Hematopoietic multipotent progenitor cell treated with erythropoietin and hydrocortisone succinate and interleukin-3 and kit ligand, for 6 days (in vitro differentiated cells): Measurements from ENCODE around the gene PTPRN2.
"Not testable (repeated sequence)": the region's sequence is repeated elsewhere in the genome, so short reads cannot be mapped to it uniquely, and the experiment has no call there.

Source experiments
- DNase-seq: peaks from one replicate; pipeline ENCODE4 v3.0.0-alpha.2; 2015

The PTPRN2 gene

GRCh38 chr7:157903296-157903695 lies 684.3 kb downstream of the PTPRN2 start:
- no peak for DNase-seq

- not testable (repeated sequence) for DNase-seq
Observed at GRCh38 chr7:157901816-157902610, 685.6 kb downstream of the PTPRN2 start.

GRCh38 chr7:157901166-157901565 lies 686.5 kb downstream of the PTPRN2 start:
- DNase-seq = no peak

- DNase-seq = no peak
Observed at GRCh38 chr7:157900556-157900955, 687.1 kb downstream of the PTPRN2 start.

- DNase-seq = no peak
Observed at GRCh38 chr7:157900011-157900410, 687.6 kb downstream of the PTPRN2 start.

- no peak for DNase-seq
Observed at GRCh38 chr7:157898802-157899505, 688.7 kb downstream of the PTPRN2 start.

- no peak for DNase-seq
Observed at GRCh38 chr7:157898261-157898660, 689.4 kb downstream of the PTPRN2 start.

GRCh38 chr7:157897681-157898080 lies 689.9 kb downstream of the PTPRN2 start:
- DNase-seq = no peak

GRCh38 chr7:157896774-157897555 lies 690.7 kb downstream of the PTPRN2 start:
- DNase-seq = no peak

GRCh38 chr7:157896376-157896675 lies 691.3 kb downstream of the PTPRN2 start:
- DNase-seq = not testable (repeated sequence)

- DNase-seq = no peak
Observed at GRCh38 chr7:157895520-157896375, 691.9 kb downstream of the PTPRN2 start.

- DNase-seq = not testable (repeated sequence)
Observed at GRCh38 chr7:157895098-157895497, 692.5 kb downstream of the PTPRN2 start.

GRCh38 chr7:157893535-157894044 lies 694.0 kb downstream of the PTPRN2 start:
- no peak for DNase-seq

- DNase-seq = no peak
Observed at GRCh38 chr7:157892751-157893523, 694.7 kb downstream of the PTPRN2 start.

- DNase-seq = no peak
Observed at GRCh38 chr7:157890921-157891401, 696.7 kb downstream of the PTPRN2 start.

GRCh38 chr7:157889480-157889879 lies 698.1 kb downstream of the PTPRN2 start:
- DNase-seq = no peak

GRCh38 chr7:157888579-157888978 lies 699.0 kb downstream of the PTPRN2 start:
- no peak for DNase-seq

- no peak for DNase-seq
Observed at GRCh38 chr7:157887400-157887799, 700.2 kb downstream of the PTPRN2 start.

- no peak for DNase-seq
Observed at GRCh38 chr7:157886711-157887110, 700.9 kb downstream of the PTPRN2 start.

GRCh38 chr7:157886266-157886665 lies 701.4 kb downstream of the PTPRN2 start:
- no peak for DNase-seq

GRCh38 chr7:157885140-157885539 lies 702.5 kb downstream of the PTPRN2 start:
- no peak for DNase-seq
